GM10266 (cell line): ENCODE results near the gene MYOM3.

ENCODE experiments used
- DNase-seq: peaks from one replicate; pipeline ENCODE4 v3.0.0; 2012; ENCODE audit errors: extremely low spot score
- CTCF ChIP-seq: IDR thresholded peaks from 2 replicates; pipeline ENCODE4 v1.5.1; 2012; ENCODE audit warnings: mild to moderate bottlenecking, low read depth; ENCODE audit not compliant: control insufficient read depth, insufficient read depth; ENCODE audit errors: missing control alignments

The MYOM3 gene

GRCh38 chr1:24138476-24139221, 26.7 kb upstream of the MYOM3 start:
- TF ChIP-seq CTCF = no peak
- no peak for DNase-seq

GRCh38 chr1:24136956-24137539, 25.1 kb upstream of the MYOM3 start:
- no peak for DNase-seq
- no peak for TF ChIP-seq CTCF

GRCh38 chr1:24134376-24134775, 22.4 kb upstream of the MYOM3 start:
- no peak for DNase-seq
- no peak for TF ChIP-seq CTCF

GRCh38 chr1:24133819-24134218, 21.9 kb upstream of the MYOM3 start:
- DNase-seq = no peak
- TF ChIP-seq CTCF = no peak

- no peak for TF ChIP-seq CTCF
- DNase-seq = no peak
Observed at GRCh38 chr1:24130385-24130784, 18.4 kb upstream of the MYOM3 start.

- no peak for TF ChIP-seq CTCF
Observed at GRCh38 chr1:24127801-24128363, 15.9 kb upstream of the MYOM3 start.

More at GRCh38 chr1:24127801-24128363, 15.9 kb upstream of the MYOM3 start:
- DNase-seq = no peak
